ENCODE data around the gene HAPLN2. TPM values are rescaled to one million over a fixed set of nuclear protein-coding genes. Genes with fewer than 3 reads are reported as not detected.

Gene HAPLN2
- total and polyA plus RNA-seq, 2 of the 8 experiments (the other 6 are each of a cell fraction or from before 2014, with no cell fraction given): 0.19 to 0.51 TPM

GRCh38 chr1:156615946-156616345 is 3.3 kb upstream of the HAPLN2 start (continued):
- TF ChIP-seq RXRA (IDR thresholded peaks at IDR 0.05; ENCODE audit: insufficient read depth, low read depth, low read length) (no peak), POLR2AphosphoS5 (IDR thresholded peaks at IDR 0.05; ENCODE audit: low read depth, low read length) (no peak), TBP (IDR thresholded peaks at IDR 0.05; ENCODE audit: low read depth, low read length) (no peak)

Data from H1 (cell line).